IMR-90 (cell line): ENCODE results near the gene GSN. TPM values are rescaled to one million over a fixed set of nuclear protein-coding genes. Genes with fewer than 3 reads are reported as not detected.

ENCODE experiments used
- ATAC-seq: fragments of 200-7000 bp; cut with Tn5 transposase; 2 replicates; pipeline ENCODE4 v1.9.1; 2020; ENCODE audit warnings: low read depth, mild to moderate bottlenecking, moderate library complexity
- BruUV-seq: library from RNA; stranded (reverse); fragments of 400-500 nt; replicated peaks from 2 replicates; lab custom pipeline; 2021; lab: Mats Ljungman, UMichigan
- CTCF ChIA-PET: fragments of 300-600 bp; formaldehyde crosslinking; extraction: SDS; loops from one replicate; lab custom pipeline; 2021; ENCODE audit warnings: antibody characterized with exemption; lab: Yijun Ruan, JAX
- POLR2A ChIA-PET: fragments of 300-600 bp; sonication (Branson Sonifier 250); formaldehyde crosslinking; loops from one replicate; lab custom pipeline; 2022; ENCODE audit warnings: antibody characterized with exemption; ENCODE audit not compliant: unreplicated experiment; lab: Charles Lee
- DNase-seq: peaks from one replicate; pipeline ENCODE4 v3.0.0; 2013
- H2AFZ ChIP-seq: replicated peaks from 2 replicates; pipeline ENCODE3; 2013; ENCODE audit warnings: low read length, mild to moderate bottlenecking; ENCODE audit not compliant: poor library complexity
- H2AK5ac ChIP-seq: 2 replicates; pipeline ENCODE4 v1.6.1; 2013; ENCODE audit warnings: low read depth, low read length, inconsistent platforms
- H2AK9ac ChIP-seq: replicated peaks from 2 replicates; pipeline ENCODE3; 2013; ENCODE audit warnings: mild to moderate bottlenecking, low read depth, low read length, moderate library complexity; ENCODE audit not compliant: poor library complexity
- H2BK120ac ChIP-seq: 2 replicates; pipeline ENCODE4 v1.6.1; 2013; ENCODE audit warnings: low read depth, low read length, inconsistent platforms
- H2BK15ac ChIP-seq: 3 replicates; pipeline ENCODE4 v1.6.1; 2013; ENCODE audit warnings: low read depth, low read length, inconsistent platforms
- H2BK20ac ChIP-seq: 2 replicates; pipeline ENCODE4 v1.6.1; 2013; ENCODE audit warnings: low read depth, mild to moderate bottlenecking, inconsistent platforms, low read length, moderate library complexity
- H2BK5ac ChIP-seq: 2 replicates; pipeline ENCODE4 v1.6.1; 2013; ENCODE audit warnings: mild to moderate bottlenecking, low read depth, low read length, inconsistent platforms; ENCODE audit not compliant: poor library complexity, severe bottlenecking
- H3K14ac ChIP-seq: replicated peaks from 2 replicates; pipeline ENCODE4 v1.6.1; 2013; ENCODE audit warnings: low read depth, low read length, inconsistent platforms
- H3K18ac ChIP-seq: 2 replicates; pipeline ENCODE4 v1.6.1; 2013; ENCODE audit warnings: low read depth, low read length, control low read depth
- H3K23ac ChIP-seq: 2 replicates; pipeline ENCODE4 v1.6.1; 2013; ENCODE audit warnings: low read depth, low read length, inconsistent platforms
- H3K27ac ChIP-seq: 2 replicates; pipeline ENCODE4 v1.5.1; 2013; ENCODE audit warnings: mild to moderate bottlenecking, control low read depth, low read length; ENCODE audit not compliant: insufficient read depth
- H3K27me3 ChIP-seq: 2 replicates; pipeline ENCODE4 v1.6.1; 2013; ENCODE audit warnings: low read length; ENCODE audit not compliant: control insufficient read depth, insufficient read depth
- H3K36me3 ChIP-seq: 2 replicates; pipeline ENCODE4 v1.6.1; 2013; ENCODE audit warnings: low read length, mixed read lengths; ENCODE audit not compliant: control insufficient read depth, insufficient read depth
- H3K4ac ChIP-seq: 2 replicates; pipeline ENCODE4 v1.6.1; 2013; ENCODE audit warnings: low read depth, low read length, inconsistent platforms
- H3K4me1 ChIP-seq: 2 replicates; pipeline ENCODE4 v1.6.1; 2013; ENCODE audit warnings: low read length, mixed read lengths; ENCODE audit not compliant: control insufficient read depth, insufficient read depth
- H3K4me2 ChIP-seq: 2 replicates; pipeline ENCODE4 v1.6.1; 2013; ENCODE audit warnings: low read depth, mild to moderate bottlenecking, control low read depth, low read length, moderate library complexity
- H3K4me3 ChIP-seq: 2 replicates; pipeline ENCODE4 v1.5.1; 2013; ENCODE audit warnings: low read depth, mild to moderate bottlenecking, control low read depth, low read length, moderate library complexity; ENCODE audit not compliant: insufficient read depth
- H3K56ac ChIP-seq: 2 replicates; pipeline ENCODE4 v1.6.1; 2013; ENCODE audit warnings: low read length, inconsistent platforms; ENCODE audit not compliant: insufficient read depth; ENCODE audit errors: extremely low read depth
- H3K79me1 ChIP-seq, 2 experiments: 2 replicates each; pipeline ENCODE4 v1.6.1; 2013; ENCODE audit warnings: low read length in 2 of 2, inconsistent platforms in 1 of 2, low read depth in 1 of 2
- H3K9ac ChIP-seq: 2 replicates; pipeline ENCODE4 v1.6.1; 2013; ENCODE audit warnings: low read depth, low read length, control low read depth
- H3K9me1 ChIP-seq: 2 replicates; pipeline ENCODE4 v1.6.1; 2013; ENCODE audit warnings: low read length, inconsistent platforms; ENCODE audit not compliant: insufficient read depth
- H3K9me3 ChIP-seq: 2 replicates; pipeline ENCODE4 v1.6.1; 2013; ENCODE audit warnings: low read length; ENCODE audit not compliant: control insufficient read depth, insufficient read depth
- H4K20me1 ChIP-seq: 2 replicates; pipeline ENCODE4 v1.6.1; 2013; ENCODE audit warnings: low read length, inconsistent platforms; ENCODE audit not compliant: insufficient read depth
- H4K5ac ChIP-seq: 2 replicates; pipeline ENCODE4 v1.6.1; 2013; ENCODE audit warnings: mild to moderate bottlenecking, low read depth, low read length, control low read depth
- H4K8ac ChIP-seq, 2 experiments: 2 replicates each; pipeline ENCODE4 v1.6.1; 2013; ENCODE audit warnings: low read depth in 2 of 2, low read length in 2 of 2, control low read depth in 1 of 2, inconsistent platforms in 1 of 2
- H4K91ac ChIP-seq: 2 replicates; pipeline ENCODE4 v1.6.1; 2013; ENCODE audit warnings: low read depth, low read length, inconsistent platforms; ENCODE audit not compliant: insufficient read depth
- BHLHE40 ChIP-seq: fragments of 150-350 bp; IDR thresholded peaks from 2 replicates; pipeline ENCODE4 v1.6.1; 2016; ENCODE audit warnings: mild to moderate bottlenecking, low read depth, low read length
- CHD1 ChIP-seq: IDR thresholded peaks from 2 replicates; pipeline ENCODE4 v1.6.1; 2012; ENCODE audit warnings: low read depth, low read length, improper control_type of control experiment
- CTCF ChIP-seq: conservative IDR thresholded peaks from 2 replicates; pipeline ENCODE4 v1.5.1; 2012; ENCODE audit warnings: mild to moderate bottlenecking, low read depth, low read length, improper control_type of control experiment
- FOS ChIP-seq: fragments of 150-350 bp; IDR thresholded peaks from 2 replicates; pipeline ENCODE4 v1.6.1; 2016; ENCODE audit warnings: low read depth, low read length
- MAFK ChIP-seq: IDR thresholded peaks from 2 replicates; pipeline ENCODE4 v1.6.1; 2012; ENCODE audit warnings: low read depth, low read length, improper control_type of control experiment
- MAZ ChIP-seq: IDR thresholded peaks from 2 replicates; pipeline ENCODE4 v1.6.1; 2012; ENCODE audit warnings: low read depth, mild to moderate bottlenecking, low read length, improper control_type of control experiment, moderate library complexity, borderline replicate concordance
- MXI1 ChIP-seq: IDR thresholded peaks from 2 replicates; pipeline ENCODE4 v1.6.1; 2012; ENCODE audit warnings: low read depth, mild to moderate bottlenecking, low read length, moderate library complexity, borderline replicate concordance
- NFE2L2 ChIP-seq: fragments of 150-350 bp; IDR thresholded peaks from 2 replicates; pipeline ENCODE4 v1.6.1; 2016; ENCODE audit warnings: low read depth, mild to moderate bottlenecking, low read length
- RAD21 ChIP-seq: IDR thresholded peaks from 2 replicates; pipeline ENCODE4 v1.6.1; 2012; ENCODE audit warnings: low read length, improper control_type of control experiment
- RCOR1 ChIP-seq: IDR thresholded peaks from 2 replicates; pipeline ENCODE4 v1.6.1; 2012; ENCODE audit warnings: mild to moderate bottlenecking, low read length, improper control_type of control experiment; ENCODE audit not compliant: insufficient replicate concordance
- SMC3 ChIP-seq: fragments of 150-350 bp; IDR thresholded peaks from 2 replicates; pipeline ENCODE4 v1.6.1; 2016; ENCODE audit warnings: low read depth, mild to moderate bottlenecking, antibody characterized with exemption, low read length, moderate library complexity
- USF2 ChIP-seq: fragments of 150-350 bp; IDR thresholded peaks from 2 replicates; pipeline ENCODE4 v1.6.1; 2017; ENCODE audit warnings: mild to moderate bottlenecking, antibody characterized with exemption, low read length, low read depth
- WGBS, 2 experiments: methylation state at CpG; one replicate each; pipeline versions ENCODE4 v1.1.5 to v1.1.7; 2013; ENCODE audit warnings: missing lambda C conversion rate in 2 of 2; ENCODE audit not compliant: insufficient read length in 1 of 2; ENCODE audit errors: extremely low coverage in 2 of 2; 5-methylcytosine and 5-hydroxymethylcytosine counted together
- dilution Hi-C: fragments of 300-500 bp; cut with HindIII; formaldehyde crosslinking; loops from one replicate; pipeline ENCODE4 v1.14.3; 2018; ENCODE audit warnings: low sequenced_read_pairs; ENCODE audit not compliant: unreplicated experiment
- in situ Hi-C: fragments of 300-500 bp; cut with MboI; formaldehyde crosslinking; loops from 3 replicates; pipeline ENCODE4 v1.14.3; 2019; ENCODE audit warnings: low sequenced_read_pairs, inconsistent platforms, mixed read lengths
- intact Hi-C: fragments of 100-400 bp; cut with micrococcal nuclease; formaldehyde crosslinking; loops from 2 replicates; pipeline ENCODE4 v1.10.0; 2022
- polyA plus RNA-seq, 3 experiments: library from polyadenylated mRNA; depleted of rRNA; stranded (reverse); fragments of >200 nt; gene quantifications; 2 replicates each; pipeline ENCODE4 v1.2.3, GENCODE V29; 2012; ENCODE audit warnings: low replicate concordance in 1 of 3
- total RNA-seq: library from RNA; depleted of rRNA; stranded (reverse); fragments of >200 nt; gene quantifications from 2 replicates; pipeline ENCODE4 v1.2.3, GENCODE V29; 2012

GSN gene
- total and polyA plus RNA-seq, 2 of the 4 experiments (the other 2 are of a cell fraction) = 495 to 547 TPM

GRCh38 chr9:121262423-121262822, 5.5 kb upstream of the GSN start:
- H2BK20ac ChIP-seq = no peak overlapping the region
- peaks cover 0 to 3% of the 10 kb centered on the region in 2 experiments; a peak in 2 of 4 replicates for H3K79me1 ChIP-seq
- H3K18ac ChIP-seq = no peak overlapping the region
- DNase-seq = no peak
- BruUV-seq = no TSS peak
- no peak overlapping the region for H3K4me3 ChIP-seq
- no peak overlapping the region for H4K8ac ChIP-seq
- in situ Hi-C loops (no loop called here), dilution Hi-C loops (no loop called here), intact Hi-C loops (no loop called here)
- no peak overlapping the region for H2AK9ac ChIP-seq
- H2BK5ac ChIP-seq = no peak overlapping the region
- H4K20me1 ChIP-seq = no peaks in the 10 kb centered on the region
- ChIA-PET CTCF (interaction anchor here (1.9 kb wide), 2 partner anchors 47 to 57 kb away, joined by 4 to 5 read pairs; no protein-coding TSS in a partner anchor), POLR2A (no interaction called here)
- H3K14ac ChIP-seq = no peak overlapping the region
- no peak overlapping the region for H3K23ac ChIP-seq
- no peak overlapping the region for H2BK120ac ChIP-seq
- no peak overlapping the region for H4K91ac ChIP-seq
- no peak overlapping the region for H2BK15ac ChIP-seq
- H3K27ac ChIP-seq = no peak overlapping the region
- H2AFZ ChIP-seq = no peak overlapping the region
- 100% methylated on average over 1 of the region's 1 CpG; no CpG with 5 or more reads in 1 of the 2 experiments for WGBS, 2 experiments
- TF ChIP-seq CTCF (no peak), SMC3 (no peak), FOS (no peak), MXI1 (no peak), MAFK (no peak), MAZ (no peak), NFE2L2 (no peak), RCOR1 (no peak), CHD1 (no peak), RAD21 (no peak), BHLHE40 (no peak), USF2 (no peak)
- no peak overlapping the region for H4K5ac ChIP-seq
- H3K4me1 ChIP-seq = peaks cover 9% of the 10 kb centered on the region
- H3K9ac ChIP-seq = no peak overlapping the region
- no peak for ATAC-seq
- H3K4ac ChIP-seq = no peak overlapping the region
- no peaks in the 10 kb centered on the region for H3K36me3 ChIP-seq
- H3K56ac ChIP-seq = no peak overlapping the region
- peaks cover 7% of the 10 kb centered on the region; the same call in 1 of the 2 replicates for H3K9me1 ChIP-seq
- no peaks in the 10 kb centered on the region for H3K9me3 ChIP-seq
- H3K4me2 ChIP-seq = no peak overlapping the region
- H3K27me3 ChIP-seq = no peaks in the 10 kb centered on the region
- no peak overlapping the region for H2AK5ac ChIP-seq
